GM23338 (cell line): ENCODE results near the gene PTPRS. TPM values are rescaled to one million over a fixed set of nuclear protein-coding genes. Genes with fewer than 3 reads are reported as not detected.

Experiments used
- ATAC-seq: fragments of 200-7000 bp; cut with Tn5 transposase; 3 replicates; pipeline ENCODE4 v1.9.1; 2020
- DNase-seq: peaks from one replicate; pipeline ENCODE4 v3.0.0-alpha.2; 2015; ENCODE audit warnings: low spot score
- H2AFZ ChIP-seq: fragments of 200-600 bp; sonication (generic); 2 replicates; pipeline ENCODE4 v1.8.0; 2016; ENCODE audit warnings: antibody characterized with exemption, mild to moderate bottlenecking, moderate library complexity
- H3F3A ChIP-seq: fragments of 200-600 bp; sonication (generic); replicated peaks from 2 replicates; pipeline ENCODE4 v1.8.0; 2017; ENCODE audit warnings: antibody characterized with exemption, mixed run types, low read depth
- H3K27ac ChIP-seq: fragments of 200-600 bp; sonication (generic); 2 replicates; pipeline ENCODE4 v1.6.1; 2016; ENCODE audit warnings: low read depth
- H3K27me3 ChIP-seq: fragments of 200-600 bp; sonication (generic); 2 replicates; pipeline ENCODE4 v1.8.0; 2016; ENCODE audit warnings: mild to moderate bottlenecking, mixed run types, moderate library complexity; ENCODE audit not compliant: insufficient read depth
- H3K36me3 ChIP-seq: fragments of 200-600 bp; sonication (generic); 2 replicates; pipeline ENCODE4 v1.8.0; 2016; ENCODE audit warnings: mild to moderate bottlenecking; ENCODE audit not compliant: insufficient read depth
- H3K4me1 ChIP-seq: fragments of 200-600 bp; sonication (generic); 2 replicates; pipeline ENCODE4 v1.8.0; 2016; ENCODE audit warnings: mild to moderate bottlenecking, moderate library complexity; ENCODE audit not compliant: insufficient read depth
- H3K4me2 ChIP-seq: fragments of 200-600 bp; sonication (generic); 2 replicates; pipeline ENCODE4 v1.7.1; 2017; ENCODE audit warnings: mixed run types
- H3K4me3 ChIP-seq: fragments of 200-600 bp; sonication (generic); 2 replicates; pipeline ENCODE4 v1.6.1; 2016; ENCODE audit warnings: mixed run types
- H3K79me2 ChIP-seq: fragments of 200-600 bp; sonication (generic); replicated peaks from 2 replicates; pipeline ENCODE4 v1.8.0; 2017; ENCODE audit warnings: mild to moderate bottlenecking; ENCODE audit not compliant: insufficient read depth
- H3K9me2 ChIP-seq: fragments of 200-600 bp; sonication (generic); 2 replicates; pipeline ENCODE4 v1.8.0; 2017; ENCODE audit not compliant: insufficient read depth
- H4K20me1 ChIP-seq: fragments of 200-600 bp; sonication (generic); replicated peaks from 2 replicates; pipeline ENCODE4 v1.8.0; 2017; ENCODE audit warnings: mild to moderate bottlenecking; ENCODE audit not compliant: insufficient read depth
- H3K27ac Mint-ChIP-seq: 2 replicates; pipeline ENCODE4 v1.8.0; 2020; ENCODE audit warnings: inconsistent platforms, mild to moderate bottlenecking, moderate library complexity, mixed read lengths
- H3K27me3 Mint-ChIP-seq: 3 replicates; pipeline ENCODE4 v1.8.0; 2022; ENCODE audit warnings: low read depth, mild to moderate bottlenecking, moderate library complexity, mixed read lengths, inconsistent platforms; ENCODE audit not compliant: insufficient read depth, poor library complexity
- H3K36me3 Mint-ChIP-seq: 3 replicates; pipeline ENCODE4 v1.8.0; 2021; ENCODE audit warnings: low read depth, mild to moderate bottlenecking, inconsistent platforms, moderate library complexity, mixed read lengths
- H3K4me1 Mint-ChIP-seq: 3 replicates; pipeline ENCODE4 v1.8.0; 2020; ENCODE audit warnings: mild to moderate bottlenecking, inconsistent platforms, mixed read lengths
- H3K4me3 Mint-ChIP-seq: 3 replicates; pipeline ENCODE4 v1.8.0; 2021; ENCODE audit warnings: moderate library complexity, mild to moderate bottlenecking, inconsistent platforms, mixed read lengths
- H3K9me3 Mint-ChIP-seq: 3 replicates; pipeline ENCODE4 v1.8.0; 2020; ENCODE audit warnings: moderate library complexity, mild to moderate bottlenecking, inconsistent platforms, mixed read lengths
- CREB1 ChIP-seq: fragments of 250-450 bp; sonication (Bioruptor Pico); IDR thresholded peaks from 2 replicates; pipeline ENCODE4 v1.5.0; 2020; ENCODE audit warnings: low read depth, mild to moderate bottlenecking, moderate library complexity
- EZH2 ChIP-seq: fragments of 200-600 bp; sonication (generic); IDR thresholded peaks from one replicate; pipeline ENCODE4 v1.8.0; 2017; ENCODE audit warnings: antibody characterized with exemption, mild to moderate bottlenecking, low read depth; ENCODE audit not compliant: unreplicated experiment
- EZH2phosphoT487 ChIP-seq: fragments of 200-600 bp; sonication (generic); IDR thresholded peaks from one replicate; pipeline ENCODE4 v1.8.1; 2018; ENCODE audit warnings: antibody characterized with exemption; ENCODE audit not compliant: unreplicated experiment
- JUNB ChIP-seq: IDR thresholded peaks from one replicate; pipeline ENCODE4 v1.6.1; 2016; ENCODE audit warnings: antibody characterized with exemption; ENCODE audit not compliant: unreplicated experiment
- NANOG ChIP-seq: IDR thresholded peaks from 2 replicates; pipeline ENCODE4 v1.6.1; 2016; ENCODE audit warnings: antibody characterized with exemption, borderline replicate concordance
- POLR2AphosphoS5 ChIP-seq: IDR thresholded peaks from 2 replicates; pipeline ENCODE4 v1.6.1; 2016; ENCODE audit warnings: antibody characterized with exemption, low read depth
- REST ChIP-seq: IDR thresholded peaks from one replicate; pipeline ENCODE4 v1.6.1; 2018; ENCODE audit warnings: antibody characterized with exemption; ENCODE audit not compliant: unreplicated experiment
- STAT1 ChIP-seq: IDR thresholded peaks from one replicate; pipeline ENCODE4 v1.6.1; 2016; ENCODE audit warnings: antibody characterized with exemption; ENCODE audit not compliant: unreplicated experiment
- ZNF114 ChIP-seq: fragments of 250-450 bp; sonication (Bioruptor Pico); IDR thresholded peaks from 2 replicates; pipeline ENCODE4 v1.5.0; 2020; ENCODE audit warnings: mild to moderate bottlenecking, moderate library complexity
- ZNF331 ChIP-seq: fragments of 250-450 bp; sonication (Bioruptor Pico); IDR thresholded peaks from 2 replicates; pipeline ENCODE4 v1.5.0; 2020; ENCODE audit warnings: low read depth, mild to moderate bottlenecking, moderate library complexity
- ZNF462 ChIP-seq: fragments of 250-450 bp; sonication (Bioruptor Pico); IDR thresholded peaks from 2 replicates; pipeline ENCODE4 v1.5.0; 2020; ENCODE audit warnings: mild to moderate bottlenecking, moderate library complexity
- polyA plus RNA-seq: library from polyadenylated mRNA; unstranded; fragments of >200 nt; fragmentation: Nextera tagmentation; extraction: Ambion mirVana; gene quantifications from 2 replicates; pipeline ENCODE4 v1.2.1, GENCODE V29; 2016
- total RNA-seq: library from RNA; depleted of rRNA; stranded (reverse); fragments of >200 nt; shearing (Covaris generic); gene quantifications from 2 replicates; pipeline ENCODE4 v1.2.3, GENCODE V29; 2014
- TF ChIP-seq, protein P1 (sequence below), 2 experiments: fragments of 200-600 bp in 1 of 2; sonication (generic) in 1 of 2; conservative IDR thresholded peaks; 2 replicates each; pipeline versions ENCODE4 v1.5.1 to v1.6.1; 2016 to 2017; ENCODE audit warnings: antibody characterized with exemption in 2 of 2, low read depth in 2 of 2, mild to moderate bottlenecking in 2 of 2, moderate library complexity in 1 of 2
- TF ChIP-seq, protein P2 (sequence below): IDR thresholded peaks from 2 replicates; pipeline ENCODE4 v1.6.1; 2016; ENCODE audit warnings: antibody characterized with exemption

Gene PTPRS
- total and polyA plus RNA-seq, 2 experiments from 2014 or later = 20.7 to 290 TPM

GRCh38 chr19:5334366-5334739, 6.3 kb downstream of the PTPRS start:
- H4K20me1 ChIP-seq = peaks cover 70% of the 10 kb centered on the region
- no peak overlapping the region for H3K4me3 Mint-ChIP-seq
- no peak overlapping the region for H3K4me2 ChIP-seq
- H3K27me3 ChIP-seq = no peaks in the 10 kb centered on the region
- no peaks in the 10 kb centered on the region for H3K36me3 ChIP-seq
- peaks cover 14% of the 10 kb centered on the region for H3K27me3 Mint-ChIP-seq
- no peak overlapping the region for H3K27ac ChIP-seq
- H3K79me2 ChIP-seq = peaks cover 99% of the 10 kb centered on the region
- peaks cover 36% of the 10 kb centered on the region for H3K4me1 Mint-ChIP-seq
- no peak overlapping the region; the same call in 1 of the 2 replicates for H3K27ac Mint-ChIP-seq
- H3K36me3 Mint-ChIP-seq = peaks cover 12% of the 10 kb centered on the region
- TF ChIP-seq ZNF114 (no peak), ZNF331 (no peak), EZH2 (no peak), STAT1 (no peak), POLR2AphosphoS5 (no peak), CREB1 (CRISPR knock-in tag) (no peak), NANOG (no peak), EZH2phosphoT487 (no peak), REST (no peak), ZNF462 (CRISPR knock-in tag) (no peak), JUNB (no peak)
- TF ChIP-seq, protein P1, sequence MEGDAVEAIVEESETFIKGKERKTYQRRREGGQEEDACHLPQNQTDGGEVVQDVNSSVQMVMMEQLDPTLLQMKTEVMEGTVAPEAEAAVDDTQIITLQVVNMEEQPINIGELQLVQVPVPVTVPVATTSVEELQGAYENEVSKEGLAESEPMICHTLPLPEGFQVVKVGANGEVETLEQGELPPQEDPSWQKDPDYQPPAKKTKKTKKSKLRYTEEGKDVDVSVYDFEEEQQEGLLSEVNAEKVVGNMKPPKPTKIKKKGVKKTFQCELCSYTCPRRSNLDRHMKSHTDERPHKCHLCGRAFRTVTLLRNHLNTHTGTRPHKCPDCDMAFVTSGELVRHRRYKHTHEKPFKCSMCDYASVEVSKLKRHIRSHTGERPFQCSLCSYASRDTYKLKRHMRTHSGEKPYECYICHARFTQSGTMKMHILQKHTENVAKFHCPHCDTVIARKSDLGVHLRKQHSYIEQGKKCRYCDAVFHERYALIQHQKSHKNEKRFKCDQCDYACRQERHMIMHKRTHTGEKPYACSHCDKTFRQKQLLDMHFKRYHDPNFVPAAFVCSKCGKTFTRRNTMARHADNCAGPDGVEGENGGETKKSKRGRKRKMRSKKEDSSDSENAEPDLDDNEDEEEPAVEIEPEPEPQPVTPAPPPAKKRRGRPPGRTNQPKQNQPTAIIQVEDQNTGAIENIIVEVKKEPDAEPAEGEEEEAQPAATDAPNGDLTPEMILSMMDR (conservative IDR thresholded peaks at IDR 0.05; ENCODE audit: low read depth in 2 of 2) = no peak
- TF ChIP-seq, protein P2, sequence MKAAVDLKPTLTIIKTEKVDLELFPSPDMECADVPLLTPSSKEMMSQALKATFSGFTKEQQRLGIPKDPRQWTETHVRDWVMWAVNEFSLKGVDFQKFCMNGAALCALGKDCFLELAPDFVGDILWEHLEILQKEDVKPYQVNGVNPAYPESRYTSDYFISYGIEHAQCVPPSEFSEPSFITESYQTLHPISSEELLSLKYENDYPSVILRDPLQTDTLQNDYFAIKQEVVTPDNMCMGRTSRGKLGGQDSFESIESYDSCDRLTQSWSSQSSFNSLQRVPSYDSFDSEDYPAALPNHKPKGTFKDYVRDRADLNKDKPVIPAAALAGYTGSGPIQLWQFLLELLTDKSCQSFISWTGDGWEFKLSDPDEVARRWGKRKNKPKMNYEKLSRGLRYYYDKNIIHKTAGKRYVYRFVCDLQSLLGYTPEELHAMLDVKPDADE = no peak
- no peak for DNase-seq
- no peak for ATAC-seq
- no peak overlapping the region for H3K4me3 ChIP-seq
- H3F3A ChIP-seq = 0 out of 2 replicates have a peak, but pooled peaks cover 2% of the 10 kb centered on the region
- H2AFZ ChIP-seq = no peak overlapping the region
- no peaks in the 10 kb centered on the region for H3K9me3 Mint-ChIP-seq
- H3K4me1 ChIP-seq = peaks cover 33% of the 10 kb centered on the region
- H3K9me2 ChIP-seq = no peaks in the 10 kb centered on the region
